Measurements from ENCODE around the gene CCDC196. TPM values are rescaled to one million over a fixed set of nuclear protein-coding genes. Genes with fewer than 3 reads are reported as not detected.

The CCDC196 gene
- total and polyA plus RNA-seq, 3 experiments from 2014 or later, result not detected

DNA sequence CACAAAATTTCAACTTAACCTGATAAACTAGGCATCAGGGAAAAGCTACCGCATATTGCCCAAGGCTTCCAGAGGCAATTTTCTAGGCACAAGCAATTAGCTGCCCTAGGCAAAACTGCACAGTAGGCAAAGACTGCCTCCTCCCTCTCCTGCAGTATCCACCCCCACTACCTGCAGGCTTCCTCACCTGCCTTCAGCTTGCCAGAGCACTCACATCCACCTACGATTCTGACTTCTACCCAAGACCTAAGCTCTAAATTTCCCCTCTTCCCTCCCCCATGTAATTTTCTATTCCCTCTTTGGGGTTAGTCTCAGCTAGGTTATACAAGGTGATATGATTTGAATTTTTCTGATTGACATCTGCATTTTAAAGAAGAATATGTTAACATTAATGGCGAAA, 21.9 kb upstream of the CCDC196 start:
- Histone ChIP-seq H3K4me1 (ENCODE audit: insufficient read depth, low read length) (no peaks in the 10 kb centered on the region), H3K27ac (ENCODE audit: low read depth, low read length) (no peak overlapping the region), H3K27me3 (ENCODE audit: insufficient read depth, low read length, poor library complexity, severe bottlenecking) (no peaks in the 10 kb centered on the region), H3K4me3 (ENCODE audit: low read length) (no peak overlapping the region), H3K36me3 (ENCODE audit: insufficient read depth, low read length) (no peaks in the 10 kb centered on the region), H3K9me3 (ENCODE audit: low read length) (no peaks in the 10 kb centered on the region)
- DNase-seq, result no peak
- Mint-ChIP-seq H3K27ac (no peak overlapping the region), H3K27me3 (no peaks in the 10 kb centered on the region), H3K4me3 (no peak overlapping the region), H3K4me1 (no peaks in the 10 kb centered on the region), H3K9me3 (no peaks in the 10 kb centered on the region), H3K36me3 (no peaks in the 10 kb centered on the region)
- CTCF ChIA-PET, result no interaction called here
- POLR2A ChIA-PET, result no interaction called here

DNA sequence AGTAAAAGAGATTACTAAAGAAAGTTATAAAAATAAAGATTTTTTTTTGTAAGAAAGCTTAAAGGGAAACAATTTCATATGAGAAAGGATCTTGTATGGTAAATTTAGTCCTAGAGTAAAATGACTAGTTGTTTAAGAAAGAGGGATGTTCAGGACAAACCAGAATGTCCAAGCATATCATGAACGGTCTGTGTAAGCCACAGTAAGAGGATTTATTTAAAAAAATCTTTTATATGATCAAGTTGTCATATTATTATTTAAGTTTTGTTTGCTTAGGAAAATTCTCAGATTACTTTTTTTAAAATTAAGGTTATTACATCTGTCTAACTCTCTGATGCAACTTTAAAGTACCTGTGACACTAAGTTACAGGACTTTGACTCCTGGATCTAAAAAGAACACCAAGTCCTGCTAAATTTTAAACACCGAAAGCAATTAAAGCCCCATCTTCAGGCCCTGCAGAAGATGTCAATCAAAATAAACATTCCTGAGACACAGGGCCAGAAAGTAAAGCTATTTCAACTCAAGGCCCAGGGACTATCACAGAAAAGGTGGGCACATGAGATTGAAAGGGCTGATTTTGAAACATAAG, 17.3 kb upstream of the CCDC196 start:
- ChIA-PET CTCF (no interaction called here), POLR2A (no interaction called here)
- peaks cover 0 to 3% of the 10 kb centered on the region in 2 donors for H3K27me3 Mint-ChIP-seq

DNA sequence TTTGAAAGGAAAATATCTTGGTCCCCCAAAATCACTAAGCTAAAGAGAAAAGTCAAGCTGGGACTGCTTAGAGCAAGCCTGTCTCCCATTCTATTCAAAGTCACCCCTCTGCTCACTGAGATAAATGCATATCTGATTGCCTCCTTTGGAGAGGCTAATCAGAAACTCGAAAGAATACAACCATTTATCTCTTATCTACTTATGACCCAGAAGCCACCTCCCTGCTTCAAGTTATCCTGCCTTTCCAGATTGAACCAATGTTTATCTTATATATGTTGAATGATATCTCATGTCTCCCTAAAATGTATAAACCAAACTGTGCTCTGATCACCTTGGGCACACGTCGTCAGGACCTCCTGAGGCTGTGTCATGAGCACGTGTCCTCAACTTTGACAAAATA, 14.6 kb upstream of the CCDC196 start:
- H3K27ac ChIP-seq (ENCODE audit: low read depth, low read length), result no peak overlapping the region
- H3K4me1 ChIP-seq (ENCODE audit: insufficient read depth, low read length), result no peaks in the 10 kb centered on the region
- H3K9me3 Mint-ChIP-seq, result peaks cover 6 to 17% (median 13%) of the 10 kb centered on the region in 5 donors
- peaks cover 0 to 3% of the 10 kb centered on the region in 2 donors for H3K27me3 Mint-ChIP-seq
- no peaks in the 10 kb centered on the region for H3K27me3 ChIP-seq (ENCODE audit: insufficient read depth, low read length, poor library complexity, severe bottlenecking)
- no peaks in the 10 kb centered on the region for H3K4me1 Mint-ChIP-seq
- peak overlapping the region in 1 of 7 donors; percentile 10 for H3K4me3 Mint-ChIP-seq
- DNase-seq, result no peak
- H3K4me3 ChIP-seq (ENCODE audit: low read length), result no peak overlapping the region
- peaks cover 0 to 10% (median 3%) of the 10 kb centered on the region in 3 donors for H3K36me3 Mint-ChIP-seq
- ChIA-PET POLR2A (no interaction called here), CTCF (no interaction called here)
- no peaks in the 10 kb centered on the region for H3K9me3 ChIP-seq (ENCODE audit: low read length)
- no peaks in the 10 kb centered on the region for H3K36me3 ChIP-seq (ENCODE audit: insufficient read depth, low read length)
- H3K27ac Mint-ChIP-seq, result no peak overlapping the region

More for the DNA sequence above, 17.3 kb upstream of the CCDC196 start:
- H3K9me3 ChIP-seq (ENCODE audit: low read length), result no peaks in the 10 kb centered on the region
- no peak overlapping the region for H3K27ac ChIP-seq (ENCODE audit: low read depth, low read length)
- Mint-ChIP-seq H3K4me3 (no peak overlapping the region), H3K9me3 (peaks cover 6 to 17% (median 13%) of the 10 kb centered on the region in 5 donors), H3K36me3 (peaks cover 0 to 10% (median 1%) of the 10 kb centered on the region in 3 donors), H3K27ac (no peak overlapping the region), H3K4me1 (no peaks in the 10 kb centered on the region)
- no peak overlapping the region for H3K4me3 ChIP-seq (ENCODE audit: low read length)
- DNase-seq, result no peak
- H3K36me3 ChIP-seq (ENCODE audit: insufficient read depth, low read length), result no peaks in the 10 kb centered on the region
- H3K27me3 ChIP-seq (ENCODE audit: insufficient read depth, low read length, poor library complexity, severe bottlenecking), result no peaks in the 10 kb centered on the region
- H3K4me1 ChIP-seq (ENCODE audit: insufficient read depth, low read length), result no peaks in the 10 kb centered on the region

DNA sequence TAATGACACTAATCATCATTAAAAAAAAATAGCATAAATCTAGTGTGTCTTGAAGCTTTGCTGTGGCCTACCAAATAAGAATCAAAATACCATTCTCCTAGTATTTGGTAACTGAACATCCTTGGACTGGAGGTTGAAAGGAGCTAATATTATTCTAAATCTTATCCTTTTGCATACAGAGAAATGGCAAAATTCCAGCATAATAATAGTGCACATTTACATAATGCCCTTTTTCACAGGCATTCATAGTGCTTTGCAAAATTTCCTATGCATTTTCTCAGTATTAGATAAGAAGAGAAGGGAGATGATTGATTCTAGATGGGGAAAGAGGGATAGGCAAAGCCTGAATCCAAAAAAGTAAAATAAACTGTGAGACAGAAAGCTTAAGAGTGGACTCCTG, 13.9 kb upstream of the CCDC196 start:
- CTCF ChIA-PET, result no interaction called here
- no peak for DNase-seq
- Mint-ChIP-seq H3K27ac (no peak overlapping the region), H3K27me3 (peaks cover 0 to 3% of the 10 kb centered on the region in 2 donors), H3K4me3 (no peak overlapping the region), H3K36me3 (peaks cover 0 to 10% (median 3%) of the 10 kb centered on the region in 3 donors), H3K9me3 (peaks cover 6 to 17% (median 13%) of the 10 kb centered on the region in 5 donors), H3K4me1 (no peaks in the 10 kb centered on the region)
- Histone ChIP-seq H3K9me3 (ENCODE audit: low read length) (no peaks in the 10 kb centered on the region), H3K4me3 (ENCODE audit: low read length) (no peak overlapping the region), H3K4me1 (ENCODE audit: insufficient read depth, low read length) (no peaks in the 10 kb centered on the region), H3K27ac (ENCODE audit: low read depth, low read length) (no peak overlapping the region), H3K36me3 (ENCODE audit: insufficient read depth, low read length) (no peaks in the 10 kb centered on the region), H3K27me3 (ENCODE audit: insufficient read depth, low read length, poor library complexity, severe bottlenecking) (no peaks in the 10 kb centered on the region)
- POLR2A ChIA-PET, result no interaction called here

DNA sequence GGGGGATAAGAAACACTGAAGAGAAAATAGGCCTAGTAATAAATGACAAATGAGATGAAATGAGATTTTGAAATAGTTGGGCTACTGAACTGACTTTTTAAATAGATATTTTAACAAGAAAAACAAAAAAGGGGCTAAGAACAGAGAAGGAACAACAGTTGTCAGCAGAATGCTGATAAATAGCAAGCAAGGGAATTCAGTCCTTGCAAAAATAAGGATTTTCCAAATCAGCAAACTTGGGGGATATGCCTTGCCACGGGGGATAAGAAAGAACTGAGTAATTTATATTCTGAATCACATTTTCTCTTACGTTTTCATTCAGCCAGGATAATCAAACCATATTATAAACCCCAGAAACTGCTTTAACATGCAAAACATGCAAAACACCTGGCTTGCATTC, 12.9 kb upstream of the CCDC196 start:
- H3K27me3 ChIP-seq (ENCODE audit: insufficient read depth, low read length, poor library complexity, severe bottlenecking), result no peaks in the 10 kb centered on the region
- no peaks in the 10 kb centered on the region for H3K9me3 ChIP-seq (ENCODE audit: low read length)
- H3K27ac Mint-ChIP-seq, result peak overlapping the region in 1 of 8 donors; percentile 14
- H3K4me3 Mint-ChIP-seq, result no peak overlapping the region
- DNase-seq, result no peak
- POLR2A ChIA-PET, result no interaction called here
- CTCF ChIA-PET, result no interaction called here
- peaks cover 6 to 17% (median 13%) of the 10 kb centered on the region in 5 donors for H3K9me3 Mint-ChIP-seq
- no peaks in the 10 kb centered on the region for H3K36me3 ChIP-seq (ENCODE audit: insufficient read depth, low read length)
- H3K36me3 Mint-ChIP-seq, result peaks cover 0 to 10% (median 3%) of the 10 kb centered on the region in 3 donors
- H3K27ac ChIP-seq (ENCODE audit: low read depth, low read length), result no peak overlapping the region
- H3K4me1 ChIP-seq (ENCODE audit: insufficient read depth, low read length), result no peaks in the 10 kb centered on the region
- H3K4me3 ChIP-seq (ENCODE audit: low read length), result no peak overlapping the region
- peaks cover 0 to 3% of the 10 kb centered on the region in 2 donors for H3K27me3 Mint-ChIP-seq
- H3K4me1 Mint-ChIP-seq, result no peaks in the 10 kb centered on the region

DNA sequence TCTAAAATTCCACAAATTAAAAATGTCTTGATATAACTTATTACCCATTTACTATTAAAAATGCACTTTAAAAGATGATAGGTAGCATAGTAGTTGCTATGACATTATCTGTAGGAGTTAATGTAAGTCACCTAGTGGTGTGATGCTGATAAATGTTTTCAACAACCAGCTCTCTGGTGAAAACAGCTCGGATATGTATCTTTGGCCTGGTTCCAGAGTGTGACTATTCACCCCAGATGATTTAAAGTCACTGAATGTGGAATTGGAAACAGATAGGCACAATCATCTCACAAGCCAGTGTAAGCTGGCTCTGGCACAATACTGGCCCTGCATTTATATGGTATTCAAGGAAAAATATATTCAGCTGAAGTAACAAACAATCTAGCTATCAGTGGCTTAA, 9.2 kb upstream of the CCDC196 start:
- no peak overlapping the region for H3K27ac ChIP-seq (ENCODE audit: low read depth, low read length)
- Mint-ChIP-seq H3K4me3 (no peak overlapping the region), H3K27me3 (no peaks in the 10 kb centered on the region), H3K27ac (no peak overlapping the region), H3K4me1 (no peaks in the 10 kb centered on the region), H3K36me3 (peaks cover 0 to 3% (median 2%) of the 10 kb centered on the region in 3 donors), H3K9me3 (peaks cover 0 to 3% (median 1%) of the 10 kb centered on the region in 5 donors)
- no peak overlapping the region for H3K4me3 ChIP-seq (ENCODE audit: low read length)
- H3K9me3 ChIP-seq (ENCODE audit: low read length), result no peaks in the 10 kb centered on the region
- H3K4me1 ChIP-seq (ENCODE audit: insufficient read depth, low read length), result no peaks in the 10 kb centered on the region
- H3K27me3 ChIP-seq (ENCODE audit: insufficient read depth, low read length, poor library complexity, severe bottlenecking), result no peaks in the 10 kb centered on the region
- POLR2A ChIA-PET, result no interaction called here
- H3K36me3 ChIP-seq (ENCODE audit: insufficient read depth, low read length), result no peaks in the 10 kb centered on the region
- no peak for DNase-seq
- CTCF ChIA-PET, result no interaction called here

DNA sequence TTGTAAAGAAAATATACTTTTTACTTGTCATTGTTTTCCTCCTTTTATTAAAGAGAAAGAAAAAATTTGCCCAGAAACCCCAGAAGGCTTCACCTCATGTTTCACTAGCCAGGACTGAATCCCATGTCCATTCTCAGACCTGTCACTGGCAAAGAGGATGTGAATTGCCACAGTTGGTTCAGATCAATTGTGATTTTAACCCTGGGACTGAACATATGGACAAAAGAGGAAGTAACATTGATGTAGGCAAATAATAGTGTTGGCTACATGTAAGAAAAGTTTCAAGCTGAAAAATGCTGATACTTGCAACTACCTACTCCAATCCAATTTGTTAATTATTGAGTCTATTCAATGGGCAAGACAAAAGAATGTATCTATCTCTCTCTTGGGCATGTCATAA, 8.6 kb upstream of the CCDC196 start:
- ChIA-PET CTCF (no interaction called here), POLR2A (no interaction called here)
- Mint-ChIP-seq H3K27ac (peak overlapping the region in 1 of 8 donors; percentile 43), H3K4me1 (no peaks in the 10 kb centered on the region), H3K9me3 (peaks cover 0 to 2% (median 0%) of the 10 kb centered on the region in 5 donors), H3K4me3 (no peak overlapping the region), H3K36me3 (peaks cover 0 to 2% (median 0%) of the 10 kb centered on the region in 3 donors), H3K27me3 (no peaks in the 10 kb centered on the region)
- no peak for DNase-seq
- H3K4me3 ChIP-seq (ENCODE audit: low read length), result no peak overlapping the region
- H3K27ac ChIP-seq (ENCODE audit: low read depth, low read length), result no peak overlapping the region
- no peaks in the 10 kb centered on the region for H3K36me3 ChIP-seq (ENCODE audit: insufficient read depth, low read length)
- H3K9me3 ChIP-seq (ENCODE audit: low read length), result no peaks in the 10 kb centered on the region
- no peaks in the 10 kb centered on the region for H3K27me3 ChIP-seq (ENCODE audit: insufficient read depth, low read length, poor library complexity, severe bottlenecking)
- no peaks in the 10 kb centered on the region for H3K4me1 ChIP-seq (ENCODE audit: insufficient read depth, low read length)

DNA sequence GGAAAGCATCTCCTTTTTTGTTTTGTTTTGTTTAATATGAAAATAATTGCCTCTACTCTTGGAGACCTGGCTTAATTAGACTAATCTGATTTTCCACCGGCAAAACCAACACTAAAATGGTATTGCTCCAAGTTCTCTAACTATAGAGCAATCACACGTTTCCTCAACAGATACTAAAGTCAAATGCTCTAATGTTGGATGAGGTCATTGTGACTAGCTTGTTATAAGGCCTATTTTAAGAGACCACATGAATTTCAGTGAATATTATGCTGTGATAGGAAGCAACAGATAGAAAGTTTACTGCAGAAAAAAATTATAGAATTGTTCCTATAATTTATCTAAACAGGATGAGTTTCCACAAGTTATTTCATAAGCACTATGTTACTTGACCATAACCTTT, 3.3 kb upstream of the CCDC196 start:
- CTCF ChIA-PET, result no interaction called here

More for the DNA sequence above, 3.3 kb upstream of the CCDC196 start:
- H3K9me3 Mint-ChIP-seq, result no peaks in the 10 kb centered on the region
- H3K27ac Mint-ChIP-seq, result peak overlapping the region in 1 of 8 donors; percentile 24
- no peak for DNase-seq
- H3K27me3 ChIP-seq (ENCODE audit: insufficient read depth, low read length, poor library complexity, severe bottlenecking), result no peaks in the 10 kb centered on the region
- no peaks in the 10 kb centered on the region for H3K4me1 ChIP-seq (ENCODE audit: insufficient read depth, low read length)
- H3K4me1 Mint-ChIP-seq, result peaks cover 0 to 3% (median 0%) of the 10 kb centered on the region in 3 donors
- H3K36me3 Mint-ChIP-seq, result no peaks in the 10 kb centered on the region
- no peaks in the 10 kb centered on the region for H3K36me3 ChIP-seq (ENCODE audit: insufficient read depth, low read length)
- no peaks in the 10 kb centered on the region for H3K27me3 Mint-ChIP-seq
- POLR2A ChIA-PET, result no interaction called here
- no peaks in the 10 kb centered on the region for H3K9me3 ChIP-seq (ENCODE audit: low read length)
- H3K4me3 Mint-ChIP-seq, result no peak overlapping the region
- H3K4me3 ChIP-seq (ENCODE audit: low read length), result no peak overlapping the region
- no peak overlapping the region for H3K27ac ChIP-seq (ENCODE audit: low read depth, low read length)
